ENCODE results near the gene CAMKMT.

CAMKMT gene

DNA sequence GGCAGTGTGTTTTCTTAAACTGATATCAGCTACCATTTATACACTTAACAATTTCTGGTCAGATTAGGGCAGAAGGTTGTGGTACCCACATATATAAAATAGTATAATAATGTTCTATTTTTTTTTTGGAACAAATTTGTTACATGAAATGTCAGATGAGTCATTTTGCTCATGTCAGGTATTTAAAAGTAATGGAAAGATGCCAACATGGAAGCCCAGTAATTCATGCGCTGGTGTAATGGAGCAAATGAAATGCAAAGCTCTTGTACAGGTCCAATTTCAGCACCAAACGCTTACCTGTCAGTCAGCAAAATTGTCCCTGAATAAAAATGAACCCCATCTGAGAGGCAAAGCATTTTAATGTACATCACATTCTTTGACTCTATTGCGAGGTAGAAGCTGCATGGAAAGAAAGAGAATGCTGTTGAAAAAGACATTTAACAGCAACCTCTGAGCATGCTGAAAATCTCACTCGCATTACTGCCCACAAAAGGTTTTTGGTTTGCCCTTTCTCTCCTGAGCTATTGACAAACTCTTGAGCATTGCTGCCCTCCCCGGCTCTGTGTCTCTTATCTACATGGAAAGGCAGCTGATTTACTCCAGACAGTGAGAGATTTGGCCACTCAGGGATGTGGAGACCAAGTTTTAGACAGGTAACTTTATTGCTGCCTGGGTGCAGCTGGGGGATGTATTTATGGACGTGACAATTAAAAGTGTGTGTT, 217.5 kb downstream of the CAMKMT start:
- no peak for DNase-seq
- peak overlapping the region; percentile 42; the same call in 1 of the 2 replicates for H3K4me2 ChIP-seq (ENCODE audit: low read depth, low read length)
- H2AFZ ChIP-seq (ENCODE audit: low read length) = no peak overlapping the region
- no peaks in the 10 kb centered on the region for H3K9me3 ChIP-seq (replicated peaks; ENCODE audit: insufficient read depth, low read length)
- H3K27me3 ChIP-seq (replicated peaks; ENCODE audit: insufficient read depth, low read length) = no peaks in the 10 kb centered on the region
- no peak overlapping the region for H3K27ac ChIP-seq (ENCODE audit: low read length)
- H4K20me1 ChIP-seq (ENCODE audit: insufficient read depth, low read length) = no peaks in the 10 kb centered on the region
- H3K9me2 ChIP-seq (replicated peaks; ENCODE audit: insufficient read depth, low read length) = no peaks in the 10 kb centered on the region
- no peaks in the 10 kb centered on the region for H3K79me2 ChIP-seq (ENCODE audit: low read length)
- H3K36me3 ChIP-seq (replicated peaks; ENCODE audit: insufficient read depth, low read length) = no peaks in the 10 kb centered on the region
- TF ChIP-seq, protein P1, sequence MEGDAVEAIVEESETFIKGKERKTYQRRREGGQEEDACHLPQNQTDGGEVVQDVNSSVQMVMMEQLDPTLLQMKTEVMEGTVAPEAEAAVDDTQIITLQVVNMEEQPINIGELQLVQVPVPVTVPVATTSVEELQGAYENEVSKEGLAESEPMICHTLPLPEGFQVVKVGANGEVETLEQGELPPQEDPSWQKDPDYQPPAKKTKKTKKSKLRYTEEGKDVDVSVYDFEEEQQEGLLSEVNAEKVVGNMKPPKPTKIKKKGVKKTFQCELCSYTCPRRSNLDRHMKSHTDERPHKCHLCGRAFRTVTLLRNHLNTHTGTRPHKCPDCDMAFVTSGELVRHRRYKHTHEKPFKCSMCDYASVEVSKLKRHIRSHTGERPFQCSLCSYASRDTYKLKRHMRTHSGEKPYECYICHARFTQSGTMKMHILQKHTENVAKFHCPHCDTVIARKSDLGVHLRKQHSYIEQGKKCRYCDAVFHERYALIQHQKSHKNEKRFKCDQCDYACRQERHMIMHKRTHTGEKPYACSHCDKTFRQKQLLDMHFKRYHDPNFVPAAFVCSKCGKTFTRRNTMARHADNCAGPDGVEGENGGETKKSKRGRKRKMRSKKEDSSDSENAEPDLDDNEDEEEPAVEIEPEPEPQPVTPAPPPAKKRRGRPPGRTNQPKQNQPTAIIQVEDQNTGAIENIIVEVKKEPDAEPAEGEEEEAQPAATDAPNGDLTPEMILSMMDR (IDR thresholded peaks at IDR 0.05; ENCODE audit: low read length) = no peak
- TF ChIP-seq EZH2 (optimal IDR thresholded peaks at IDR 0.05; ENCODE audit: low read depth, low read length) (no peak), EZH2phosphoT487 (IDR thresholded peaks at IDR 0.05; ENCODE audit: low read length) (no peak)
- H3K9ac ChIP-seq (ENCODE audit: low read length) = no peak overlapping the region
- H3K4me1 ChIP-seq (ENCODE audit: low read length) = peaks cover 21% of the 10 kb centered on the region
- peak overlapping the region; percentile 17; the same call in 1 of the 2 replicates for H3K4me3 ChIP-seq (ENCODE audit: low read length)
- peaks cover 7% of the 10 kb centered on the region for H3F3A ChIP-seq (ENCODE audit: insufficient read depth, low read length)

DNA sequence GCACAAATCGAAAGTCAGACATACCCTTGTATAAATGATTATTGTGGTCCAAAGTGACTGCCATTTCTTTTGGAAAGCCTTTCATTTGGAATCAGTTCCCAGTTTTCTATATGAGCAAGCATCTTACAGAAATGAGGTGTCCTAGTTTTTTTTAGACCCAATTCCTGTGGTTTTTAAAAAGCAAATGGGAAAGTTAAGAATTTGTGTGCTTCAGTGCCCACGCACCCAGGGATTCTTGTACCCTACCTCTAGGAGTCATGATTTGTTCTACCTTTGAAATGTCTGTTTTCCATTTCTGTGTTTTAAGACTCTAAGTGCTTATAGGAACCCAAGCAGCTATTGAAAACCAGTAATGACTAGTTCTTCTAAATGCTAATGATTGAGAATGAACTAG, 218.1 kb downstream of the CAMKMT start:
- H3K27ac ChIP-seq (ENCODE audit: low read length) = no peak overlapping the region
- H3K9ac ChIP-seq (ENCODE audit: low read length) = no peak overlapping the region
- no peak for TF ChIP-seq EZH2phosphoT487 (IDR thresholded peaks at IDR 0.05; ENCODE audit: low read length)
- TF ChIP-seq, protein P1 (IDR thresholded peaks at IDR 0.05; ENCODE audit: low read length) = no peak
- TF ChIP-seq EZH2 (optimal IDR thresholded peaks at IDR 0.05; ENCODE audit: low read depth, low read length) = no peak
- no peaks in the 10 kb centered on the region for H3K9me3 ChIP-seq (replicated peaks; ENCODE audit: insufficient read depth, low read length)
- H4K20me1 ChIP-seq (ENCODE audit: insufficient read depth, low read length) = no peaks in the 10 kb centered on the region
- no peaks in the 10 kb centered on the region for H3K27me3 ChIP-seq (replicated peaks; ENCODE audit: insufficient read depth, low read length)
- no peak overlapping the region for H2AFZ ChIP-seq (ENCODE audit: low read length)
- H3K79me2 ChIP-seq (ENCODE audit: low read length) = no peaks in the 10 kb centered on the region
- no peak overlapping the region for H3K4me2 ChIP-seq (ENCODE audit: low read depth, low read length)
- H3K36me3 ChIP-seq (replicated peaks; ENCODE audit: insufficient read depth, low read length) = no peaks in the 10 kb centered on the region
- no peak for DNase-seq
- H3F3A ChIP-seq (ENCODE audit: insufficient read depth, low read length) = peaks cover 7% of the 10 kb centered on the region
- H3K9me2 ChIP-seq (replicated peaks; ENCODE audit: insufficient read depth, low read length) = no peaks in the 10 kb centered on the region
- no peak overlapping the region for H3K4me3 ChIP-seq (ENCODE audit: low read length)
- H3K4me1 ChIP-seq (ENCODE audit: low read length) = peaks cover 21% of the 10 kb centered on the region

DNA sequence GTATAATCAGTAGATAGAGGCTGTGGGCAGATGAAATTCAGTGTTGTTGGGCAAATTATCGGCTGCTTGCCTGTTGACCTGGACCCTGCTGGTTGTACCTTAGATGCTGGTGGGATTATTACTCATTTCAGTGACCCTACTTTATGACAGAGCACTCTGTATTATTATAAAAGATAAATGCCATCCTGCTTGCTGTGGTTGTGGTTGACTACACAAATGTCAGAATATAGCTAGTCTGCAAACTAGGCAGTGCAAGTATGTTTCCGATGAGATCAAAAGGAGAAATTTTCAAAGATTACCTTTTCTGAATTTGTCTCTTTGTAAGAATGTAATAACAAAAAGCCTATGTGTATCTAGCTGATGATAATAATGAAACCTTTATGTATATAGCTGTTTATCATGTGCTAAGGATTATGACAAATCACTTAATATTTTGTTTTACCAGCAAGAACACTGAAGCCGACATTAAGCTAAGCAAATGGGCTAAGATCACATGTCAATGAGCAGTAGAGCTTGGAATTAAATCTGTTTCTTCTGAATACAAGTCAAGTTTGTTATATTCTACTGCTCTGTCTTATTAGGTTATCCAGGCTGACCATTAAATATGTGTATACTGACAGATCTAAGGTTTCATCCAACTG, 219.2 kb downstream of the CAMKMT start:
- no peaks in the 10 kb centered on the region for H3K79me2 ChIP-seq (ENCODE audit: low read length)
- no peak overlapping the region for H3K4me2 ChIP-seq (ENCODE audit: low read depth, low read length)
- H3F3A ChIP-seq (ENCODE audit: insufficient read depth, low read length) = peaks cover 7% of the 10 kb centered on the region
- H3K9ac ChIP-seq (ENCODE audit: low read length) = no peak overlapping the region
- no peak overlapping the region for H3K4me3 ChIP-seq (ENCODE audit: low read length)
- DNase-seq = no peak
- H3K36me3 ChIP-seq (replicated peaks; ENCODE audit: insufficient read depth, low read length) = no peaks in the 10 kb centered on the region
- H3K9me3 ChIP-seq (replicated peaks; ENCODE audit: insufficient read depth, low read length) = no peaks in the 10 kb centered on the region
- H3K4me1 ChIP-seq (ENCODE audit: low read length) = peaks cover 21% of the 10 kb centered on the region
- H3K27ac ChIP-seq (ENCODE audit: low read length) = no peak overlapping the region
- TF ChIP-seq EZH2 (optimal IDR thresholded peaks at IDR 0.05; ENCODE audit: low read depth, low read length) = no peak
- TF ChIP-seq EZH2phosphoT487 (IDR thresholded peaks at IDR 0.05; ENCODE audit: low read length) = no peak
- TF ChIP-seq, protein P1 (IDR thresholded peaks at IDR 0.05; ENCODE audit: low read length) = no peak
- H2AFZ ChIP-seq (ENCODE audit: low read length) = no peak overlapping the region
- H3K9me2 ChIP-seq (replicated peaks; ENCODE audit: insufficient read depth, low read length) = no peaks in the 10 kb centered on the region
- no peaks in the 10 kb centered on the region for H3K27me3 ChIP-seq (replicated peaks; ENCODE audit: insufficient read depth, low read length)
- no peaks in the 10 kb centered on the region for H4K20me1 ChIP-seq (ENCODE audit: insufficient read depth, low read length)
